ENCODE data around the gene ZDHHC14.
A peak's percentile ranks its signal among the peaks of the same experiment; 100 is the strongest.

Gene ZDHHC14

DNA sequence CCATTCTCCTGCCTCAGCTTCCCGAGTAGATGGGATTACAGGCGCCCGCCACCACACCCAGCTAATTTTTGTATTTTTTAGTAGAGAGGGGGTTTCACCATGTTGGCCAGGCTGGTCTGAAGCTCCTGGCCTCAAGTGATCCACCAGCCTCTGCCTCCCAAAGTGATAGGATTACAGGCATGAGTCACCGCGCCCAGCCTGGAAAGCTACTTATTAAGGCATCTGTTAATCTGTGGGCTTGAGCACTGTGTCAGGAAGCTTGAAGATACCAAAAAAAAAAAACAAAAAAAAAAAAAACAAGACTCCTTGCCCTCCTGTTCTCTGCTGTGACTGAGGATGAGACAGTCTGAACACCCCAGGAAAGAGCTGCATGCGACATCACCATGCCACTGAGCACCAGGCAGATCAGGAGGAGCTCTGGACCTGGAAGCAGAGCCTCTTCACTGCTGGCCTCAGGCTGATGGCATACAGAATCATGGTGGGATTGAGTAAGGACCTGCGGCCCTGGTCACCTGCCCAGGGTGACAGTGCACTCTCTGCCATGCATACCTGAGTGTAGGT, 275.5 kb downstream of the ZDHHC14 start:
- H3K4me3 ChIP-seq (ENCODE audit: low read length), result no peak overlapping the region
- DNase-seq (ENCODE audit: low read depth, low spot score), result no peak

DNA sequence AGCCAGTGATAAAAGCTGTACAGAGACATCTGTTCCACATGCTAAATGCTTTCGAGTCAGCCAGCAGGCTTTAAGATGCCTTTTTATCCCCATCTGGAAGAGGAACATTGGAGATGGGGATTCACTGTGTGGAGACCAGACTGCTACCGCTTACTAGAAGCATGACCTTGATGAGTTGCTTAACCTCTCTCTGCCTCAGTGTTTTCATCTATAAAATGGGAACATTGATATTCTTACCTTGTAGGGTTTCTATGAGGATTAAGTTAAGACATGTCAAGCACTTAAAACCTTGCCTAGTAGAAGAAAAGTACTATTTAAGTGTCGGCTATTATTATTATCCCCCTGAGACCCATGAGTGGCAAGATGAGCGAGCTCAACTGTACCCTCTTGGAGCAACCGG, 276.8 kb downstream of the ZDHHC14 start:
- DNase-seq (ENCODE audit: low read depth, low spot score), result no peak
- H3K4me3 ChIP-seq (ENCODE audit: low read length), result no peak overlapping the region

- no peak overlapping the region for H3K4me3 ChIP-seq (ENCODE audit: low read length)
- no peak for DNase-seq (ENCODE audit: low read depth, low spot score)
Measured at GRCh38 chr6:157658301-157658700, 277.3 kb downstream of the ZDHHC14 start.

DNA sequence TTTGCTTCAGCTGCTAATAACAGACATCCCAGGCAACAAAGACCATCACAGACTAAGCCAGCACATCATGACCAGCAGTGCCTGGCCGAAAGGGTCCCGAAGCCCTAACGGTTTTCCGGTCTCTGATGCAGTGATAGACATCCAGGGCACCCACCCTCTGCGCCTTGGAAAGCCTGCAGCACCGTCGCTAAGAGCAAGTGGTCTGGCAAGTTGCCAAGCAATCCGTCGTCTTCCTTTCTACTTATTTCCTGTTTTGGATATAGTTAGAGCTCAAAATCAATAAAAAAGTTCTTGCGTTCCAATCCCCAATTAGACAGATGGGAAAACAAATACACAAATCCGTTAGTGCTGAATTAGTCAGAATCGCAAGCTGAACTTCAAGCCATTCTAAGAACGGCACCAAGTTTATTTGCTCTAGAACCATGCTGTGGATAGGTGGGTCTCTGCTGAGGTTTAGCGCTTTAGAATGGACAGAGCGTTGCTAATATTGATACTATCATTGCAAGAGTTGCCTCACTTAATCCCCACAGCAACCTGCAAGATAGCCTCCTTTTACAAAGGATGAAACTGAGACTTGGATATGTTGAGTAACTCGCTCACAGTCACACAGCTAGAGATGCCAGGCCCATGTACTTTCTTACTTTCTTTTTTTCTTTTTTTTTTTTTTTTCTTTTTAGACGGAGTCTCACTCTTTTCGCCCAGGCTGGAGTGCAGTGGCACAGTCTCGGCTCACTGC, 278.7 kb downstream of the ZDHHC14 start:
- no peak overlapping the region for H3K4me3 ChIP-seq (ENCODE audit: low read length)
- DNase-seq (ENCODE audit: low read depth, low spot score), result no peak

DNA sequence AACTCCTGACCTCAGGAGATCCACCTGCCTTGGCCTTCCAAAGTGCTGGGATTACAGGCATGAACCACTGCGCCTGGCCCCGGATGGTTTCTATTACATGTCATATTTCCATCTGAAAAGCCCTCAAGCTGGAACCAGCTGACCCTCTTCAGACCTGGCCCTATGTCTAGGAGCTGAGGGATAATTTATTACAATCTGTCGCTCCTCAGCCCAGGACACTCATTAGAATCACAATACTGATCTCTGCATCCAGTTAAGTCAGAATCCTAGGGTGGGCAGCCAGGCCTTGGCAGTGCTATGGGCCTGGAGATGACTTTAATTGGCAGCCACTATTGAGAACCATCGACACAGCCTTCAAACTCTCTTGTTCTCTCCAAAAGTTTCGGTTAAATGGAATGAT, 279.4 kb downstream of the ZDHHC14 start:
- H3K4me3 ChIP-seq (ENCODE audit: low read length), result no peak overlapping the region
- no peak for DNase-seq (ENCODE audit: low read depth, low spot score)

DNA sequence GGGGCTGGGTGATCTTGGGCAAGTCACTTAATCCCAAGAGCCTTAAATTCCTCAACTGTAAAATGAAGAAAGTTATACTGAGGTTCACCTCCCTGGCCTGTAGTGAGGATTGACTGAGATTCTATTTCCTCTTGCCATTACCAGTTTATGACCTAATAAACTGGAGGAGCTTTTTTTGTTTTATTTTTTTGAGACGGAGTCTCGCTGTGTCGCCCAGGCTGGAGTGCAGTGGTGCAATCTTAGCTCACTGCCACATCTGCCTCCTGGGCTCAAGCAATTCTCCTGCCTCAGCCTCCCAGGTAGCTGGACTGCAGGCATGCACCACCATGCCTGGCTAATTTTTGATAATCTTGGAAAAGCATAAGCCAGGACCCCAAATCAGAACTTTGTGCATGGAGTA, 280.7 kb downstream of the ZDHHC14 start:
- H3K4me3 ChIP-seq (ENCODE audit: low read length), result no peak overlapping the region
- DNase-seq (ENCODE audit: low read depth, low spot score), result no peak

DNA sequence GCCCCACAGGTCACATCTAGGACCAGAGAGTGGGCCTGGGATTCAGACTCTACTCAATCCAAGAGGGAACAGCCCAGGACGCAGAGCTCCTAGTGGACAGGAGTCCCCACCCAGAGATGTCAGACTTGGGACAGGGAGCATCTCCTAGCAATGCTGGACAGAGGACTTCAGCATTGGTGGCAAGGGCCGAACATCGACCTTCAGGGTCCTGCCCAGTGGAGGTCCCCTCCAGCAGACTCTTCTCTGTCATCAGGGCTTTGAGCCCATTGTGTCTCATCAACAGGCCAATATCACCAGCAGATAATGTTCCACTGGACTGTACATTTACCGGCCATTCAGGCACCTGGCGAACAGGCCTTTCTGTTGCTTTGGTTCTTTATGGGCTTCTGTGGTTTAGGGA, 282.3 kb downstream of the ZDHHC14 start:
- no peak for DNase-seq (ENCODE audit: low read depth, low spot score)
- H3K4me3 ChIP-seq (ENCODE audit: low read length), result no peak overlapping the region

- no peak for DNase-seq (ENCODE audit: low read depth, low spot score)
Measured at GRCh38 chr6:157665180-157665579, 284.2 kb downstream of the ZDHHC14 start.

DNA sequence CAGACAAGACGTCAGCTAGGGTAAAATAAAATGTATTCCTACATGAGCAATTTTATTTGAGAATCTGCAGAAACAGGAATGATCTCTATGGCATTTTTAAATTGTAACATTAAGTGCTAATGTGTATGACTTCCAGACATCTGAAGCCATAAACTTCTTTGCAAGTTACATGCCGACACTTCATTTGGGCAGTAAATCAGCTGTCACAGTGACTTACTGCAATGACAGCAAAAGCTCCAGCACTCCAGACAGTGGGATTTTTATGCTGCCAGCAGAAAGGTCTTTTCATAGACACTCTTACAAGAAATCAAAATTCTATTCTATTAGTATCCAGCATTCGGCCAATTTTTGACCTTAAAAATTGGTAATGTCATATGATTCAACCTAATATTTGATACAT, 285.7 kb downstream of the ZDHHC14 start:
- no peak overlapping the region for H3K4me3 ChIP-seq (ENCODE audit: low read length)
- no peak for DNase-seq (ENCODE audit: low read depth, low spot score)

More at GRCh38 chr6:157665180-157665579, 284.2 kb downstream of the ZDHHC14 start:
- no peak overlapping the region for H3K4me3 ChIP-seq (ENCODE audit: low read length)

DNA sequence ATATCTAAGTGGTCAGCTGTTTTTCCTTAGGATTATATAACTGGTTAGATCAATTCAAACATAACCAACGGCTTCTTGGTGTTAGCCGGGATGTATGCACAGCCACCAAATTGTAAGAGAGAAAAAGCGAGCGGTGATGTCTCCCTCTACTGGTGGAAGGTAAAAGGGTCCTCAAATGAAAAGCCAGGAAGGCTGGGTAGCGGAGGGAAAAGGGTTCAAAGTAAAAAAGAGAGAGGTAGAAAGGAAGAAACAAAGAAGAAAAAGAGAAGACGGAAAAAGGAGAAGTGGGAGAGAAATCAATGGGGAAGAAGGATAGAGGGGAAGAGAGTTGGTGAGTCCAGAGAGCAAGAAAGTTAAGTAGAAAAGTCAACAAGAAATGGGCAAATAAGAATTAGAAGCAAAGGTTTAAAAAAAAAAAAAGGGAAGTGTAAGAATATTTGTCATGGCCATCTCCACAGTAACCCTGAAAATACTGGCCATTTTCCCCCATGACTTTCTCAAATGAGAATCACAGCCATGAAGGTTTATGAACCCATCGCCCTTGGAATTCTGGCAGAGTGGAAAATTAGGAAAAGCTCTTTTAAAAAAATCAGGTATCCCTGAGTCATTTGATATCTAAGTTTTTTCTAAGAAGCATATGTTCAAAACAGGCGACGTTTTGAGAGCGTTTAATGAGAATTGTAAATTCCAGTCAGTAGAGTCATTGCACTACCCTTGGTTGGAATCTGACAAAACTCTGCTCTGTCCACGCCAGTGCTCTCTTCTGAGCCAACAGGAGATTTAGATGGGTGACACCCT, 286.4 kb downstream of the ZDHHC14 start:
- DNase-seq (ENCODE audit: low read depth, low spot score), result peak; percentile 62
- H3K4me3 ChIP-seq (ENCODE audit: low read length), result no peak overlapping the region

DNA sequence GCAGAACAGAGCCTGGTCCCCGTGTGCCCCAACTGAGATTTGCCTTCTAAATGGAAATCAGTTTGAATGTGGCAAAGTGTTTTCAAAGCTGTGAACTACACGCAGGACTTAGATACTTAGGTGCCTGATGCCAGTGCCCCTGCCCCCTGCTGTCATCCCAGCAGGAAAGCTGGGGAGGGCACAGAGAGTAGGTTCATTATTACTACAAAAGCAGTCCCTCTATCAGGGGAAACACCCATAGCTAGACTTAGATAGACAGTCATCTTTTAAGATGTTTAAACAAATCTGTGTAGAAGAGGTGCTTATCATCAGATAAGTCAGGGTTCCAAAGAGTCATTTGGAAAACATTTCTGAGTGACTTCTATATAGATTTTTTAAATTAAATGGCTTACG, 287.0 kb downstream of the ZDHHC14 start:
- no peak overlapping the region for H3K4me3 ChIP-seq (ENCODE audit: low read length)

GRCh38 chr6:157668713-157669112, 287.7 kb downstream of the ZDHHC14 start:
- no peak overlapping the region for H3K4me3 ChIP-seq (ENCODE audit: low read length)
- no peak for DNase-seq (ENCODE audit: low read depth, low spot score)

More for the DNA sequence above, 287.0 kb downstream of the ZDHHC14 start:
- DNase-seq (ENCODE audit: low read depth, low spot score), result no peak

DNA sequence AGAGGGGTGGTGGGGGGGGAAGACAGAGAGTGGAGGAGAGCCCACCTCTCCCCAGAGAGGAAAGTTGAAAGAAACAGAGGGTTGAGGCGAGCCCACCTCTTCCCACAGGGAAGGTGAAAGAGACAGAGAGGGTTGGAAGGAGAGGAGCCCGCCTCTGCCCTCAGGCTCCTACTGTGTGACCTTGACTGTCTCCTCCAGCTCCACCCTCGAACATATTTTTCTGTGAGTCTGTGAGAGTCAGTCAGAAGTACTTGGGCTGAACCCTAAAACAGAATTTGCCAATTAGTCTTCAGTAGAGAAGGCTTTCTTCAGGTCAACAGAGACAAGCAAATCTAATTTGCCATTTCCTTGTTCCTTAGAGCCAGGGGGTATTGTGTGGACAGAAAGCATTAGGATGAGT, 288.3 kb downstream of the ZDHHC14 start:
- no peak overlapping the region for H3K4me3 ChIP-seq (ENCODE audit: low read length)
- DNase-seq (ENCODE audit: low read depth, low spot score), result no peak

DNA sequence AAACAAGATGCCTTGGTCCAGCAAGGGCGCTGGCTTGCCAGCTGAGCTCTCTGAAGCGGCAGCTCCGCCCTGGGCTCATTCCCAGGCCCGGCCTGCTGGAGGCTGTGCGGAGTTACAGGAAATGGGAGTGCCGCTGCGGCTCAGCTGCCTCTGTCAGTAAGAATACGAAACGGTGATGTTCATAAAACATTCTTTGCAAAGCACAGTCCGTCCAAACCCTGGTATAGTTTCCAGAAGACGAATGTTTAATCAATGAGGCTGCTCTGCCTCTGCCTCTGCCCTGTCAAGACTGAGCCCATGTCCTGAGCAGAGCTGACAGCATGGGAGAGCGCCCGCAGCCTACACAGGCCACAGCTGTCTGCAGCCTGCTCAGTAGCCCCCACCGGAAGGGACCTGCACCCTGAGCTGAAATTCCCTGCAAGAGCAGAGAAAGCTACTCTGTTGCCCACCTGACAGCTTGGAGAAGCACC, 288.8 kb downstream of the ZDHHC14 start:
- DNase-seq (ENCODE audit: low read depth, low spot score), result no peak
- H3K4me3 ChIP-seq (ENCODE audit: low read length), result no peak overlapping the region

GRCh38 chr6:157670466-157671186, 289.6 kb downstream of the ZDHHC14 start:
- H3K4me3 ChIP-seq (ENCODE audit: low read length), result no peak overlapping the region
- no peak for DNase-seq (ENCODE audit: low read depth, low spot score)

- no peak for DNase-seq (ENCODE audit: low read depth, low spot score)
- H3K4me3 ChIP-seq (ENCODE audit: low read length), result no peak overlapping the region
Measured at GRCh38 chr6:157672726-157673412, 291.9 kb downstream of the ZDHHC14 start.

GRCh38 chr6:157673596-157673995, 292.6 kb downstream of the ZDHHC14 start:
- H3K4me3 ChIP-seq (ENCODE audit: low read length), result no peak overlapping the region
- DNase-seq (ENCODE audit: low read depth, low spot score), result no peak

GRCh38 chr6:157674061-157674460, 293.1 kb downstream of the ZDHHC14 start:
- H3K4me3 ChIP-seq (ENCODE audit: low read length), result no peak overlapping the region
- no peak for DNase-seq (ENCODE audit: low read depth, low spot score)

GRCh38 chr6:157675831-157676230, 294.8 kb downstream of the ZDHHC14 start:
- no peak for DNase-seq (ENCODE audit: low read depth, low spot score)
- H3K4me3 ChIP-seq (ENCODE audit: low read length), result no peak overlapping the region

Measured in Jurkat, Clone E6-1 (cell line).